PC-3 (cell line): ENCODE measurements around the gene TRIM43. TPM values are rescaled to one million over a fixed set of nuclear protein-coding genes. Genes with fewer than 3 reads are reported as not detected.
"Not testable (repeated sequence)": the region's sequence is repeated elsewhere in the genome, so short reads cannot be mapped to it uniquely, and the experiment has no call there.

Experiments
- ATAC-seq: fragments of 200-7000 bp; cut with Tn5 transposase; 2 replicates; pipeline ENCODE4 v1.9.1; 2020; ENCODE audit warnings: mild to moderate bottlenecking, moderate library complexity
- BruUV-seq: library from RNA; stranded (reverse); fragments of 400-500 nt; replicated peaks from 2 replicates; lab custom pipeline; 2021; lab: Mats Ljungman, UMichigan
- CTCF ChIA-PET: fragments of 300-600 bp; sonication (Branson Sonifier 250); formaldehyde crosslinking; loops from one replicate; lab custom pipeline; 2022; ENCODE audit warnings: antibody characterized with exemption; lab: Charles Lee
- POLR2A ChIA-PET: fragments of 300-600 bp; sonication (Branson Sonifier 250); formaldehyde crosslinking; loops from one replicate; lab custom pipeline; 2022; ENCODE audit warnings: antibody characterized with exemption; ENCODE audit not compliant: unreplicated experiment; lab: Charles Lee
- DNase-seq: peaks from one replicate; pipeline ENCODE4 v3.0.0-alpha.2; 2015
- H2AFZ ChIP-seq: fragments of 300-600 bp; sonication (generic); 2 replicates; pipeline ENCODE4 v1.6.0; 2016; ENCODE audit warnings: antibody characterized with exemption, low read length
- H3F3A ChIP-seq: fragments of 300-600 bp; sonication (generic); one replicate; pipeline ENCODE4 v1.6.0; 2017; ENCODE audit warnings: antibody characterized with exemption, low read length, control low read depth, mild to moderate bottlenecking; ENCODE audit not compliant: unreplicated experiment
- H3K27ac ChIP-seq: fragments of 300-600 bp; sonication (generic); 2 replicates; pipeline ENCODE4 v1.5.1; 2016; ENCODE audit warnings: mild to moderate bottlenecking, low read length
- H3K27me3 ChIP-seq: fragments of 300-600 bp; sonication (generic); 2 replicates; pipeline ENCODE4 v1.6.1; 2016; ENCODE audit warnings: low read length, mixed read lengths
- H3K36me3 ChIP-seq: fragments of 300-600 bp; sonication (generic); 2 replicates; pipeline ENCODE4 v1.6.1; 2016; ENCODE audit warnings: low read depth, mixed run types, low read length, mixed read lengths
- H3K4me1 ChIP-seq: fragments of 300-600 bp; sonication (generic); 2 replicates; pipeline ENCODE4 v1.5.1; 2016; ENCODE audit warnings: low read length; ENCODE audit not compliant: insufficient read depth
- H3K4me2 ChIP-seq: fragments of 300-600 bp; sonication (generic); 2 replicates; pipeline ENCODE4 v1.6.0; 2016; ENCODE audit warnings: low read length
- H3K4me3 ChIP-seq: fragments of 300-600 bp; sonication (generic); 2 replicates; pipeline ENCODE4 v1.5.1; 2016; ENCODE audit warnings: mild to moderate bottlenecking, low read length, mixed read lengths
- H3K79me2 ChIP-seq: fragments of 300-600 bp; sonication (generic); 2 replicates; pipeline ENCODE4 v1.6.1; 2017; ENCODE audit warnings: low read length, mixed read lengths
- H3K9ac ChIP-seq: fragments of 300-600 bp; sonication (generic); 2 replicates; pipeline ENCODE4 v1.6.0; 2016; ENCODE audit warnings: mild to moderate bottlenecking, low read length
- H3K9me2 ChIP-seq: fragments of 300-600 bp; sonication (generic); replicated peaks from 2 replicates; pipeline ENCODE4 v1.6.1; 2016; ENCODE audit warnings: mixed run types, low read length, mixed read lengths
- H3K9me3 ChIP-seq: fragments of 300-600 bp; sonication (generic); 2 replicates; pipeline ENCODE4 v1.6.1; 2016; ENCODE audit warnings: low read length, mixed read lengths
- H4K20me1 ChIP-seq: fragments of 300-600 bp; sonication (generic); 2 replicates; pipeline ENCODE4 v1.6.1; 2016; ENCODE audit warnings: low read length, mixed read lengths
- EZH2 ChIP-seq: fragments of 300-600 bp; sonication (generic); IDR thresholded peaks from one replicate; pipeline ENCODE4 v1.6.1; 2017; ENCODE audit warnings: antibody characterized with exemption, mild to moderate bottlenecking, low read length; ENCODE audit not compliant: unreplicated experiment
- EZH2phosphoT487 ChIP-seq: fragments of 300-600 bp; sonication (generic); IDR thresholded peaks from 2 replicates; pipeline ENCODE4 v1.6.1; 2018; ENCODE audit warnings: mild to moderate bottlenecking, antibody characterized with exemption, low read length, borderline replicate concordance
- intact Hi-C: fragments of 100-400 bp; cut with micrococcal nuclease; formaldehyde crosslinking; loops from 2 replicates; pipeline ENCODE4 v1.9.0; 2023
- total RNA-seq: library from RNA; depleted of rRNA; stranded (reverse); fragments of >200 nt; gene quantifications from 2 replicates; pipeline ENCODE4 v1.2.3, GENCODE V29; 2014
- TF ChIP-seq, protein P1 (sequence below): fragments of 300-600 bp; sonication (generic); conservative IDR thresholded peaks from 2 replicates; pipeline ENCODE4 v1.5.1; 2017; ENCODE audit warnings: antibody characterized with exemption, low read depth, mild to moderate bottlenecking, low read length

The TRIM43 gene
- total RNA-seq, 1 experiment from 2014 or later, result not detected

DNA sequence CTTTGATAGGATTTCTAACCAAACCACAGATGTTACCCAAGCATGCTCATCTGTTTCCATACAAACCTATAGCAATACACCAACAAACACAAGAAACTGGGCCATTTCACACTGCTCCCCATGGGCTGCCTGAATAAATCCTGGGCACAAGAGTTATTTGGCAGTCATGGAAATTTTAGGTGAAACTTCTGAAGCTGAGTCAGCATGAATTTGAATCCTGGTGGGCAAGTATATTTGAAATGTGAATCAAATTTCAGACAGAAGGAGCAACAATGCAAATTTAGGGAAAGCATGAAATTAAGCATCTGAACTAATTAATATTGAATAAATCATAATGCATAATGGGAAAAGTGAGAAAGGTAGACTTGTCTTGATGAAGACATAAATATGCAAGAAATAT lies 15.9 kb upstream of the TRIM43 start:
- Histone ChIP-seq H3K4me3 (no peak overlapping the region), H3K9me3 (no peaks in the 10 kb centered on the region), H3K9me2 (no peaks in the 10 kb centered on the region), H2AFZ (no peak overlapping the region), H3K79me2 (no peaks in the 10 kb centered on the region), H3K27me3 (no peaks in the 10 kb centered on the region), H3K27ac (no peak overlapping the region), H3K9ac (no peak overlapping the region), H3K36me3 (no peaks in the 10 kb centered on the region), H3K4me1 (no peaks in the 10 kb centered on the region), H4K20me1 (no peaks in the 10 kb centered on the region), H3F3A (no peaks in the 10 kb centered on the region), H3K4me2 (no peak overlapping the region)
- CTCF ChIA-PET, result no interaction called here
- POLR2A ChIA-PET, result no interaction called here
- no peak for TF ChIP-seq EZH2phosphoT487
- ATAC-seq (no peak), DNase-seq (no peak)
- intact Hi-C loops, result no loop called here
- no TSS peak for BruUV-seq

DNA sequence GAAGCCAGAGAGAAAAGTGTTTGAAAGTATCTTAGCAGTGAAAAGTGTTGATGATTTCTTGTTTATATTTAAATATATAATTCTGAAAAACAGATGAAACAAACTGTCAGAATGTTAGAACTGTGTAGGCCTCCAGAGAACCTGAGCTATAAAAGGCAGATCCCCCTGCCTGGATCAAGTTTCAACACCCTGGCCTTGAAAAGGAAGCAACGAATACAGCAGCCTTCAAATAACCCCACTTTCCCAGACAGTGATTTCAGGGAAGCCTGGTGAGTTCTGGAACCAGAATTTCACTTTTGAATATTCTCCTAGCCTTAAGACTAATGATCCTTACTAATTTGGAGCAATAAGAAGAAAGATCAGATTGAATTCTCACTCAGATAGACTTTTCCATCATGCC lies 13.3 kb upstream of the TRIM43 start:
- Histone ChIP-seq H3K9me2 (no peaks in the 10 kb centered on the region), H3K36me3 (no peaks in the 10 kb centered on the region), H4K20me1 (no peaks in the 10 kb centered on the region), H3K9ac (no peak overlapping the region), H3K27ac (no peak overlapping the region), H3K9me3 (no peaks in the 10 kb centered on the region), H3K4me2 (no peak overlapping the region), H3K4me1 (no peaks in the 10 kb centered on the region), H3K27me3 (no peaks in the 10 kb centered on the region), H3F3A (no peaks in the 10 kb centered on the region), H3K4me3 (no peak overlapping the region), H3K79me2 (no peaks in the 10 kb centered on the region), H2AFZ (no peak overlapping the region)
- TF ChIP-seq EZH2phosphoT487 (no peak), EZH2 (no peak)
- TF ChIP-seq, protein P1, sequence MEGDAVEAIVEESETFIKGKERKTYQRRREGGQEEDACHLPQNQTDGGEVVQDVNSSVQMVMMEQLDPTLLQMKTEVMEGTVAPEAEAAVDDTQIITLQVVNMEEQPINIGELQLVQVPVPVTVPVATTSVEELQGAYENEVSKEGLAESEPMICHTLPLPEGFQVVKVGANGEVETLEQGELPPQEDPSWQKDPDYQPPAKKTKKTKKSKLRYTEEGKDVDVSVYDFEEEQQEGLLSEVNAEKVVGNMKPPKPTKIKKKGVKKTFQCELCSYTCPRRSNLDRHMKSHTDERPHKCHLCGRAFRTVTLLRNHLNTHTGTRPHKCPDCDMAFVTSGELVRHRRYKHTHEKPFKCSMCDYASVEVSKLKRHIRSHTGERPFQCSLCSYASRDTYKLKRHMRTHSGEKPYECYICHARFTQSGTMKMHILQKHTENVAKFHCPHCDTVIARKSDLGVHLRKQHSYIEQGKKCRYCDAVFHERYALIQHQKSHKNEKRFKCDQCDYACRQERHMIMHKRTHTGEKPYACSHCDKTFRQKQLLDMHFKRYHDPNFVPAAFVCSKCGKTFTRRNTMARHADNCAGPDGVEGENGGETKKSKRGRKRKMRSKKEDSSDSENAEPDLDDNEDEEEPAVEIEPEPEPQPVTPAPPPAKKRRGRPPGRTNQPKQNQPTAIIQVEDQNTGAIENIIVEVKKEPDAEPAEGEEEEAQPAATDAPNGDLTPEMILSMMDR, result no peak
- CTCF ChIA-PET, result no interaction called here
- POLR2A ChIA-PET, result no interaction called here
- BruUV-seq, result no TSS peak
- intact Hi-C loops, result no loop called here
- DNase-seq (no peak), ATAC-seq (no peak)

DNA sequence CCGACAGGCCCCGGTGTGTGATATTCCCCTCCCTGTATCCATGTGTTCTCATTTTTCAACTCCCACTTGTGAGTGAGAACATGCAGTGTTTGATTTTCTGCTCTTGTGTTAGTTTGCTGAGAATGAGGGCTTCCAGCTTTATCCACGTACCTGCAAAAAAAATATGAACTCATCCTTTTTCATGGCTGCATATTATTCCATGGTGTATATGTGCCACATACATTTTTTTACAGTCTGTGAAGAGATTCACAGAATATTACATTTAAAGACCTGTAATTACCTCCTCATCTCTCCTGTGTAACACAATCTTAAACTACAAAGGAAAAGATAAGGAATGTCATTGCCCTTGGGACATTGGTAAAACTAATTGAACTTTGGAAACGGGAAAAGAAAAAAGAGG lies 8.3 kb upstream of the TRIM43 start:
- CTCF ChIA-PET, intact Hi-C loops, H3K9ac ChIP-seq, ATAC-seq, H3F3A ChIP-seq, H3K9me2 ChIP-seq, POLR2A ChIA-PET, BruUV-seq, H3K4me1 ChIP-seq, H3K27ac ChIP-seq, H3K9me3 ChIP-seq, H3K4me2 ChIP-seq, DNase-seq, H3K27me3 ChIP-seq, H3K79me2 ChIP-seq, H2AFZ ChIP-seq, H4K20me1 ChIP-seq, H3K36me3 ChIP-seq, H3K4me3 ChIP-seq: not testable (repeated sequence)

DNA sequence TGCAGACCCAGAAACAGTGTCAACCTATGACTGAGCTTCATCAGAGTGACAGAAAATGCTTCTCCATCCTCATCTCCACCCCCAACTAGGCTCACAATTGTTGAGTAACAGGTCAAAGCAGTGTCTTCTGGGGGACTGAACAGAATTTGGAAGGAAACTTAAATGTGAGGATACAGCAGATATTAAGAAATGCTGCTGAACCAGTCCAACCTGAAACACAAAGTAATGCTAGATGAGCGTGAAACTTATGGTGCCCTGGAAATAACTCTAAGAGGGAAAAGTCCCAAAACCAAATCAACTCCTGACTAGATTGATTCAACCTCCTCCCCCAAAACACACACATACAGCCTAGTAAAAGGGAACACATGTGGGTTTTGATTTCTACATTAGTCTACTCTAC lies 7.5 kb upstream of the TRIM43 start:
- H3K9me2 ChIP-seq, H4K20me1 ChIP-seq, CTCF ChIA-PET, H3K9ac ChIP-seq, H2AFZ ChIP-seq, H3K4me1 ChIP-seq, H3F3A ChIP-seq, H3K4me2 ChIP-seq, H3K27ac ChIP-seq, H3K27me3 ChIP-seq, POLR2A ChIA-PET, H3K9me3 ChIP-seq, H3K36me3 ChIP-seq, H3K4me3 ChIP-seq, BruUV-seq, H3K79me2 ChIP-seq, intact Hi-C loops: not testable (repeated sequence)
- DNase-seq (peak; percentile 82), ATAC-seq (peak; percentile 18; the same call in 1 of the 2 replicates)

DNA sequence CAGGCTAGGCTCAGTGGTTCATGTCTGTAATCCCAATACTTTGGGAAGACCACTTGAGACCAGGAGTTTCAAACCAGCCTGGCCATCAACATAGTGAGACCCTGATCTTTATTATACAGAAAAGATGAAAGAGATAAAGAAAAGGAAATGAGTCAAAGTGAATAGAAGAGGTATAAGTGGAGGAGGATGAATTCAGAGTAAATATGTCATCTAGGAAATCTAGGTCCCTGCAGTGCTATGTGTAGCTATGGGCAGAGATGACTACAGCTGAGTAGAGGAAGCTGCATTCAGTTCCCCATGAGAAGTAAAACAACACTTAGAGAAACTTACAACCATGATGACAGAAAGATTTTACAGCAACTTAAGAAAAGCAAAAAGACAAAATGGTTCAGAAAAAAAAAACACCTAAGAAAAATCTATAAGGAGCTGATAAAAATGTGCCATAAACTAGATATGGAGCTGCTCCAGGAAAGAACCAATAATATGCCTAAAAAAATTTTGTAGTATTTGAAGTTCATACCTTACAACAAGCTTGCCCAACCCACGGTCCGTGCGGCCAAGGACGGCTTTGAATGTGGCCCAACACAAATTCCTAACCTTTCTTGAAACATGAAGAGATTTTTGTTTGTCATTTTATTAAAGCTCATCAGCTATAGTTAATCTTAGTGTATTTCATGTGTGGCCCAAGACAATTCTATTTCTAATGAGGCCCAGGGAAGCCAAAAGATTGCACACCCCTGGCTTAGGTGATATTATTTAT lies 1.8 kb upstream of the TRIM43 start:
- CTCF ChIA-PET, result not testable (repeated sequence)

DNA sequence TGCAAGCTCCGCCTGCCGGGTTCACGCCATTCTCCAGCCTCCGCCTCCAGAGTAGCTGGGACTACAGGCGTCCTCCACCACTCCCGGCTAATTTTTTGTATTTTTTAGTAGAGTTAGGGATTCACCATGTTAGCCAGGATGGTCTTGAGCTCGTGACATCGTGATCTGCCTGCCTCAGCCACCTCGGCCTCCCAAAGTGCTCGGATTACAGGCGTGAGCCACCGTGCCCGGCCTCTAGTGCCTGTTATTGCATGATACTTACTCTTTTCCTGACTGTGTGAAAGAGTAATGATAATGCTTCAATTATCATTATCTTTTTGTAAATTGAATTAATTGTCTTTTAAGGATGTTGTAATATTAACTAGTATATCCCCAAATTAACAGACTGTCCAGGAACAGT lies 1.2 kb downstream of the TRIM43 start:
- H3K9ac ChIP-seq, H3K36me3 ChIP-seq, H3K79me2 ChIP-seq, H3F3A ChIP-seq, H3K27me3 ChIP-seq, POLR2A ChIA-PET, H3K9me2 ChIP-seq, H3K4me3 ChIP-seq, DNase-seq, H4K20me1 ChIP-seq, H3K9me3 ChIP-seq, BruUV-seq, H3K4me1 ChIP-seq, CTCF ChIA-PET, H2AFZ ChIP-seq, H3K4me2 ChIP-seq, H3K27ac ChIP-seq, intact Hi-C loops, ATAC-seq: not testable (repeated sequence)

More for the DNA sequence above, 1.8 kb upstream of the TRIM43 start:
- intact Hi-C loops, H3K9me2 ChIP-seq, H3K4me3 ChIP-seq, H3K4me1 ChIP-seq, H3F3A ChIP-seq, H4K20me1 ChIP-seq, H3K27me3 ChIP-seq, H3K79me2 ChIP-seq, DNase-seq, H3K9ac ChIP-seq, H3K9me3 ChIP-seq, ATAC-seq, BruUV-seq, POLR2A ChIA-PET, H3K4me2 ChIP-seq, H3K36me3 ChIP-seq, H2AFZ ChIP-seq, H3K27ac ChIP-seq: not testable (repeated sequence)
